Keratinocyte (primary cell): ENCODE measurements around the gene GNAL. TPM values are rescaled to one million over a fixed set of nuclear protein-coding genes. Genes with fewer than 3 reads are reported as not detected.

Source experiments
- DNase-seq: peaks from one replicate; pipeline ENCODE4 v3.0.0-alpha.2; 2011; ENCODE audit warnings: low read depth, missing footprints, low spot score
- FAIRE-seq: peaks from 2 replicates; lab custom pipeline; 2011; peaks lifted over from hg19 to GRCh38; lab: Jason Lieb, UNC
- H2AFZ ChIP-seq: 2 replicates; pipeline ENCODE4 v1.6.0; 2012; ENCODE audit warnings: low read length, control low read depth, inconsistent platforms; ENCODE audit not compliant: control insufficient read depth
- H3K27ac ChIP-seq: 2 replicates; pipeline ENCODE4 v1.5.1; 2011; ENCODE audit warnings: low read length; ENCODE audit not compliant: control insufficient read depth, insufficient read depth
- H3K27me3 ChIP-seq: 3 replicates; pipeline ENCODE4 v1.6.0; 2011; ENCODE audit warnings: low read length; ENCODE audit not compliant: control insufficient read depth, insufficient read depth; ENCODE audit errors: extremely low read depth
- H3K36me3 ChIP-seq, 2 experiments: 2 replicates in 1 of 2; 3 replicates in 1 of 2; pipeline ENCODE4 v1.5.1; 2011; ENCODE audit warnings: low read length in 2 of 2, mild to moderate bottlenecking in 1 of 2; ENCODE audit not compliant: control insufficient read depth in 2 of 2, insufficient read depth in 2 of 2; ENCODE audit errors: extremely low read depth in 1 of 2
- H3K4me1 ChIP-seq: 3 replicates; pipeline ENCODE4 v1.5.1; 2011; ENCODE audit warnings: low read length; ENCODE audit not compliant: control insufficient read depth, insufficient read depth; ENCODE audit errors: extremely low read depth
- H3K4me2 ChIP-seq: 3 replicates; pipeline ENCODE4 v1.6.0; 2011; ENCODE audit warnings: low read depth, low read length; ENCODE audit not compliant: control insufficient read depth, insufficient read depth; ENCODE audit errors: extremely low read depth
- H3K4me3 ChIP-seq, 3 experiments: fragments of 200-600 bp in 1 of 3; sonication (generic) in 1 of 3; 2 replicates in 2 of 3; 3 replicates in 1 of 3; pipeline ENCODE4 v1.5.1; 2011 to 2016; ENCODE audit warnings: low read length in 3 of 3, mild to moderate bottlenecking in 3 of 3, control low read depth in 2 of 3, inconsistent platforms in 1 of 3, low read depth in 1 of 3, mixed read lengths in 1 of 3, mixed run types in 1 of 3, moderate library complexity in 1 of 3; ENCODE audit not compliant: control insufficient read depth in 2 of 3, insufficient read depth in 2 of 3; ENCODE audit errors: extremely low read depth in 1 of 3
- H3K79me2 ChIP-seq: 2 replicates; pipeline ENCODE4 v1.6.0; 2012; ENCODE audit warnings: low read length; ENCODE audit not compliant: control insufficient read depth, insufficient read depth
- H3K9ac ChIP-seq: 3 replicates; pipeline ENCODE4 v1.6.0; 2011; ENCODE audit warnings: low read length; ENCODE audit not compliant: control insufficient read depth, insufficient read depth; ENCODE audit errors: extremely low read depth
- H3K9me1 ChIP-seq: 3 replicates; pipeline ENCODE4 v1.6.0; 2011; ENCODE audit warnings: low read length; ENCODE audit not compliant: control insufficient read depth, insufficient read depth; ENCODE audit errors: extremely low read depth
- H3K9me3 ChIP-seq: 2 replicates; pipeline ENCODE4 v1.5.1; 2012; ENCODE audit warnings: low read depth, low read length; ENCODE audit not compliant: control insufficient read depth
- H4K20me1 ChIP-seq: 3 replicates; pipeline ENCODE4 v1.6.0; 2011; ENCODE audit warnings: low read length; ENCODE audit not compliant: control insufficient read depth, insufficient read depth; ENCODE audit errors: extremely low read depth
- EZH2 ChIP-seq: IDR thresholded peaks from one replicate; pipeline ENCODE4 v1.6.1; 2012; ENCODE audit warnings: inconsistent platforms, mild to moderate bottlenecking, low read length, moderate library complexity
- dilution Hi-C: fragments of 300-500 bp; cut with MboI; formaldehyde crosslinking; loops from one replicate; pipeline ENCODE4 v1.7.0; 2020; ENCODE audit warnings: low sequenced_read_pairs; ENCODE audit not compliant: extremely low pct_ligation_motif_present
- polyA plus RNA-seq, 5 experiments: library from polyadenylated mRNA; depleted of rRNA in 3 of 5; stranded (reverse) in 3 of 5; stranded (forward) in 1 of 5; unstranded in 1 of 5; fragments of >200 nt; gene quantifications; 1 replicate in 1 of 5; 2 replicates in 3 of 5; 3 replicates in 1 of 5; pipeline versions ENCODE4 v1.2.1 to v1.2.3, GENCODE V29; 2011 to 2012; ENCODE audit warnings: missing spikeins in 2 of 5, low read depth in 1 of 5, low replicate concordance in 1 of 5
- TF ChIP-seq, protein P1 (sequence below), 3 experiments: IDR thresholded peaks in 1 of 3; conservative IDR thresholded peaks in 1 of 3; optimal IDR thresholded peaks in 1 of 3; 2 replicates in 2 of 3; 3 replicates in 1 of 3; pipeline versions ENCODE3 to v1.5.1; 2011; ENCODE audit warnings: low read length in 3 of 3, mild to moderate bottlenecking in 3 of 3, moderate library complexity in 2 of 3, control low read depth in 1 of 3, inconsistent platforms in 1 of 3; ENCODE audit not compliant: insufficient read depth in 2 of 3; ENCODE audit errors: extremely low read depth in 1 of 3

GNAL gene
- polyA plus RNA-seq, 1 donor (not counting 4 experiments of a cell fraction or from before 2014, with no cell fraction given), result 30.0 TPM

GRCh38 chr18:11831921-11832320 lies 142.9 kb downstream of the GNAL start:
- Histone ChIP-seq H3K36me3 (peaks cover 0 to 5% of the 10 kb centered on the region in 2 experiments), H3K27me3 (no peaks in the 10 kb centered on the region), H3K9me3 (no peaks in the 10 kb centered on the region), H3K9ac (no peak overlapping the region), H4K20me1 (no peaks in the 10 kb centered on the region), H3K4me3 (no peak overlapping the region), H3K79me2 (no peaks in the 10 kb centered on the region), H3K4me1 (no peaks in the 10 kb centered on the region), H3K9me1 (no peaks in the 10 kb centered on the region), H3K27ac (no peak overlapping the region), H3K4me2 (no peak overlapping the region), H2AFZ (no peak overlapping the region)
- DNase-seq (no peak), FAIRE-seq (no peak)
- TF ChIP-seq, protein P1, sequence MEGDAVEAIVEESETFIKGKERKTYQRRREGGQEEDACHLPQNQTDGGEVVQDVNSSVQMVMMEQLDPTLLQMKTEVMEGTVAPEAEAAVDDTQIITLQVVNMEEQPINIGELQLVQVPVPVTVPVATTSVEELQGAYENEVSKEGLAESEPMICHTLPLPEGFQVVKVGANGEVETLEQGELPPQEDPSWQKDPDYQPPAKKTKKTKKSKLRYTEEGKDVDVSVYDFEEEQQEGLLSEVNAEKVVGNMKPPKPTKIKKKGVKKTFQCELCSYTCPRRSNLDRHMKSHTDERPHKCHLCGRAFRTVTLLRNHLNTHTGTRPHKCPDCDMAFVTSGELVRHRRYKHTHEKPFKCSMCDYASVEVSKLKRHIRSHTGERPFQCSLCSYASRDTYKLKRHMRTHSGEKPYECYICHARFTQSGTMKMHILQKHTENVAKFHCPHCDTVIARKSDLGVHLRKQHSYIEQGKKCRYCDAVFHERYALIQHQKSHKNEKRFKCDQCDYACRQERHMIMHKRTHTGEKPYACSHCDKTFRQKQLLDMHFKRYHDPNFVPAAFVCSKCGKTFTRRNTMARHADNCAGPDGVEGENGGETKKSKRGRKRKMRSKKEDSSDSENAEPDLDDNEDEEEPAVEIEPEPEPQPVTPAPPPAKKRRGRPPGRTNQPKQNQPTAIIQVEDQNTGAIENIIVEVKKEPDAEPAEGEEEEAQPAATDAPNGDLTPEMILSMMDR (optimal IDR thresholded peaks at IDR 0.05 in 1 of 3, IDR thresholded peaks at IDR 0.05 in 1 of 3, conservative IDR thresholded peaks at IDR 0.05 in 1 of 3; ENCODE audit: extremely low read depth in 1 of 3, insufficient read depth in 2 of 3, low read length in 3 of 3), result no peak
- TF ChIP-seq EZH2, result no peak
- dilution Hi-C loops, result no loop called here

DNA sequence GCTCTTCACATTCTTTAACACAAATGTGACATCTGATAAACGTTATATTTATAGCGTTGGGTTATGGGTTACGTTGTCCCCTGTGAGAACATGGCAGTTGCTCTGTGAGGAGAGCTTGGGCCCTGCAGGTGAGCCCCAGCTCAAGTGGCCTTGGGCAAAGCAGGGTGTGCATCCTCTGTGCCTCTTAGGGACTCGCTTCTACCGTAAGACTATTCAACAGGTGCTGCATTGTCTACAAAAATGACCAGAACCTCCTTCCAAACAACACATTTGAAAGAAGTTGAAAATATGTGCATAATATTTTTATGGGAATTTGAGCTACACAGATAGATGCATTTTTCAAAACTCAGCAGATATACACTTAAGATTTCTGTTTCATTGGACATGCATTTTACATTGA lies 145.7 kb downstream of the GNAL start:
- Histone ChIP-seq H3K9ac (no peak overlapping the region), H3K4me2 (no peak overlapping the region), H3K27me3 (no peaks in the 10 kb centered on the region), H3K79me2 (no peaks in the 10 kb centered on the region), H3K9me1 (no peaks in the 10 kb centered on the region), H3K36me3 (peaks cover 0 to 5% of the 10 kb centered on the region in 2 experiments), H3K4me1 (no peaks in the 10 kb centered on the region), H4K20me1 (no peaks in the 10 kb centered on the region), H3K4me3 (no peak overlapping the region), H2AFZ (no peak overlapping the region), H3K9me3 (no peaks in the 10 kb centered on the region), H3K27ac (no peak overlapping the region)
- TF ChIP-seq EZH2, result no peak
- TF ChIP-seq, protein P1 (optimal IDR thresholded peaks at IDR 0.05 in 1 of 3, IDR thresholded peaks at IDR 0.05 in 1 of 3, conservative IDR thresholded peaks at IDR 0.05 in 1 of 3; ENCODE audit: extremely low read depth in 1 of 3, insufficient read depth in 2 of 3, low read length in 3 of 3), result no peak
- dilution Hi-C loops, result no loop called here
- FAIRE-seq (no peak), DNase-seq (no peak)
